H1 (cell line): Measurements from ENCODE around the gene MEGF11. TPM values are rescaled to one million over a fixed set of nuclear protein-coding genes. Genes with fewer than 3 reads are reported as not detected.

Experiments used
- CTCF ChIA-PET: fragments of 300-600 bp; sonication (Branson Sonifier 250); formaldehyde crosslinking; loops from one replicate; lab custom pipeline; 2021; ENCODE audit not compliant: partially characterized antibody; lab: Charles Lee
- POLR2A ChIA-PET: fragments of 300-600 bp; sonication (Branson Sonifier 250); formaldehyde crosslinking; loops from one replicate; lab custom pipeline; 2021; ENCODE audit warnings: inconsistent platforms; ENCODE audit not compliant: partially characterized antibody; lab: Charles Lee
- DNase-seq, 2 experiments: peaks; one replicate each; pipeline versions ENCODE4 v3.0.0 to v3.0.0-alpha.2; 2010 to 2022; ENCODE audit warnings: low spot score in 2 of 2, low read depth in 1 of 2, mixed read lengths in 1 of 2
- FAIRE-seq: peaks from 2 replicates; lab custom pipeline; 2011; peaks lifted over from hg19 to GRCh38; lab: Jason Lieb, UNC
- H2AFZ ChIP-seq: 2 replicates; pipeline ENCODE4 v1.8.1; 2012; ENCODE audit warnings: low read length, inconsistent platforms
- H2AK5ac ChIP-seq: 2 replicates; pipeline ENCODE4 v1.6.1; 2013; ENCODE audit warnings: low read depth, low read length
- H2BK120ac ChIP-seq: replicated peaks from 2 replicates; pipeline ENCODE3; 2013; ENCODE audit warnings: low read depth, low read length, inconsistent platforms
- H2BK12ac ChIP-seq: 2 replicates; pipeline ENCODE4 v1.6.1; 2013; ENCODE audit warnings: low read depth, low read length
- H2BK15ac ChIP-seq: 2 replicates; pipeline ENCODE4 v1.6.1; 2013; ENCODE audit warnings: low read length
- H2BK20ac ChIP-seq: 2 replicates; pipeline ENCODE4 v1.6.1; 2013; ENCODE audit warnings: low read length
- H2BK5ac ChIP-seq: 2 replicates; pipeline ENCODE4 v1.6.1; 2013; ENCODE audit warnings: low read depth, low read length
- H3K14ac ChIP-seq: 2 replicates; pipeline ENCODE4 v1.6.1; 2013; ENCODE audit warnings: inconsistent platforms; ENCODE audit not compliant: insufficient read length
- H3K18ac ChIP-seq: 2 replicates; pipeline ENCODE4 v1.6.1; 2013; ENCODE audit warnings: low read length; ENCODE audit errors: extremely low read depth
- H3K23ac ChIP-seq: 2 replicates; pipeline ENCODE4 v1.6.1; 2013; ENCODE audit warnings: inconsistent platforms; ENCODE audit not compliant: insufficient read length
- H3K23me2 ChIP-seq: 2 replicates; pipeline ENCODE4 v1.6.1; 2013; ENCODE audit warnings: low read depth, low read length
- H3K27ac ChIP-seq: 2 replicates; pipeline ENCODE4 v1.6.1; 2011; ENCODE audit warnings: low read depth, low read length, inconsistent platforms
- H3K27me3 ChIP-seq, 4 experiments: replicated peaks in 1 of 4; 1 replicate in 1 of 4; 2 replicates in 3 of 4; pipeline versions ENCODE4 v1.6.1 to v1.8.1; 2011 to 2013; ENCODE audit warnings: low read length in 3 of 4, mild to moderate bottlenecking in 3 of 4, inconsistent platforms in 2 of 4, mixed read lengths in 2 of 4, moderate library complexity in 1 of 4; ENCODE audit not compliant: control insufficient read depth in 3 of 4, insufficient read depth in 3 of 4; ENCODE audit errors: extremely low read depth in 1 of 4
- H3K36me3 ChIP-seq, 4 experiments: 2 replicates each; pipeline versions ENCODE4 v1.6.1 to v1.8.1; 2011 to 2013; ENCODE audit warnings: mild to moderate bottlenecking in 4 of 4, low read length in 3 of 4, moderate library complexity in 2 of 4, control low read depth in 1 of 4, inconsistent platforms in 1 of 4; ENCODE audit not compliant: insufficient read depth in 4 of 4, control insufficient read depth in 2 of 4
- H3K4ac ChIP-seq: replicated peaks from 2 replicates; pipeline ENCODE3; 2013; ENCODE audit warnings: low read length, low read depth, mixed read lengths, inconsistent platforms; ENCODE audit not compliant: insufficient read length
- H3K4me1 ChIP-seq, 4 experiments: replicated peaks in 1 of 4; 1 replicate in 1 of 4; 2 replicates in 3 of 4; pipeline versions ENCODE4 v1.6.1 to v1.8.1; 2011 to 2013; ENCODE audit warnings: low read length in 3 of 4, inconsistent platforms in 2 of 4, mixed read lengths in 1 of 4; ENCODE audit not compliant: insufficient read depth in 4 of 4, control insufficient read depth in 3 of 4
- H3K4me2 ChIP-seq, 2 experiments: 2 replicates each; pipeline versions ENCODE4 v1.6.1 to v1.8.1; 2011 to 2013; ENCODE audit warnings: low read depth in 2 of 2, low read length in 2 of 2, control low read depth in 1 of 2, inconsistent platforms in 1 of 2, mild to moderate bottlenecking in 1 of 2; ENCODE audit not compliant: insufficient read depth in 1 of 2
- H3K4me3 ChIP-seq, 4 experiments: fragments of 200-600, 300-600 bp in 1 of 4; sonication (generic), shearing (Covaris generic), sonication (Bioruptor Twin) in 1 of 4; 2 replicates each; pipeline versions ENCODE4 v1.5.1 to v1.8.1; 2011 to 2016; ENCODE audit warnings: low read length in 4 of 4, low read depth in 3 of 4, control low read depth in 2 of 4, inconsistent platforms in 2 of 4, mild to moderate bottlenecking in 2 of 4, mixed read lengths in 1 of 4, moderate library complexity in 1 of 4; ENCODE audit not compliant: insufficient read depth in 2 of 4; ENCODE audit errors: extremely low read depth in 1 of 4
- H3K56ac ChIP-seq: replicated peaks from 2 replicates; pipeline ENCODE3; 2013; ENCODE audit warnings: low read depth, mild to moderate bottlenecking, mixed read lengths, low read length, inconsistent platforms; ENCODE audit not compliant: insufficient read length
- H3K79me1 ChIP-seq: 2 replicates; pipeline ENCODE4 v1.6.1; 2013; ENCODE audit warnings: low read depth, low read length, control low read depth
- H3K79me2 ChIP-seq, 2 experiments: 2 replicates each; pipeline versions ENCODE4 v1.6.1 to v1.8.1; 2012 to 2013; ENCODE audit warnings: low read length in 2 of 2, mild to moderate bottlenecking in 2 of 2, inconsistent platforms in 1 of 2; ENCODE audit not compliant: insufficient read depth in 2 of 2, control insufficient read depth in 1 of 2
- H3K9ac ChIP-seq, 4 experiments: replicated peaks in 1 of 4; 1 replicate in 1 of 4; 2 replicates in 3 of 4; pipeline versions ENCODE4 v1.6.1 to v1.8.1; 2011 to 2013; ENCODE audit warnings: low read depth in 3 of 4, low read length in 3 of 4, control low read depth in 2 of 4, mild to moderate bottlenecking in 2 of 4, moderate library complexity in 2 of 4, inconsistent platforms in 1 of 4; ENCODE audit errors: extremely low read depth in 1 of 4
- H3K9me3 ChIP-seq, 2 experiments: 2 replicates each; pipeline versions ENCODE4 v1.6.1 to v1.8.1; 2012 to 2013; ENCODE audit warnings: mild to moderate bottlenecking in 2 of 2, moderate library complexity in 2 of 2, control low read depth in 1 of 2, inconsistent platforms in 1 of 2, low read depth in 1 of 2, low read length in 1 of 2, mixed read lengths in 1 of 2; ENCODE audit not compliant: insufficient read depth in 2 of 2
- H4K20me1 ChIP-seq, 2 experiments: replicated peaks in 1 of 2; 2 replicates each; pipeline versions ENCODE3 to v1.8.1; 2011 to 2013; ENCODE audit warnings: inconsistent platforms in 2 of 2, low read length in 2 of 2, mild to moderate bottlenecking in 1 of 2; ENCODE audit not compliant: insufficient read depth in 2 of 2, control insufficient read depth in 1 of 2
- H4K5ac ChIP-seq: 2 replicates; pipeline ENCODE4 v1.6.1; 2013; ENCODE audit warnings: low read length, low read depth, mixed read lengths, inconsistent platforms; ENCODE audit not compliant: insufficient read length
- H4K8ac ChIP-seq: 2 replicates; pipeline ENCODE4 v1.8.0; 2013; ENCODE audit warnings: mild to moderate bottlenecking, moderate library complexity, low read length, inconsistent platforms; ENCODE audit not compliant: insufficient read depth; ENCODE audit errors: extremely low read depth
- H4K91ac ChIP-seq: replicated peaks from 2 replicates; pipeline ENCODE3; 2013; ENCODE audit warnings: low read length, mixed read lengths, inconsistent platforms; ENCODE audit not compliant: insufficient read length
- EZH2 ChIP-seq: fragments of 200-600 bp; sonication (generic); IDR thresholded peaks from 2 replicates; pipeline ENCODE4 v1.7.1; 2012; ENCODE audit warnings: low read depth, mild to moderate bottlenecking, moderate library complexity, low read length, inconsistent platforms; ENCODE audit not compliant: severe bottlenecking
- FOSL1 ChIP-seq: IDR thresholded peaks from 2 replicates; pipeline ENCODE4 v1.6.1; 2011; ENCODE audit warnings: mild to moderate bottlenecking, low read depth, low read length, moderate library complexity; ENCODE audit not compliant: insufficient read depth
- GABPA ChIP-seq: IDR thresholded peaks from 2 replicates; pipeline ENCODE4 v1.6.1; 2011; ENCODE audit warnings: mild to moderate bottlenecking, low read length, moderate library complexity, borderline replicate concordance; ENCODE audit not compliant: insufficient read depth
- HDAC2 ChIP-seq, 2 experiments: fragments of 300-600 bp in 1 of 2; sonication (generic) in 1 of 2; IDR thresholded peaks; 2 replicates each; pipeline ENCODE4 v1.6.1; 2011 to 2012; ENCODE audit warnings: low read depth in 2 of 2, low read length in 2 of 2, mild to moderate bottlenecking in 2 of 2, moderate library complexity in 2 of 2, borderline replicate concordance in 1 of 2, inconsistent platforms in 1 of 2
- KDM1A ChIP-seq: fragments of 200-600, 300-600 bp; sonication (generic); IDR thresholded peaks from 2 replicates; pipeline ENCODE4 v1.7.1; 2016; ENCODE audit warnings: mild to moderate bottlenecking, low read length, borderline replicate concordance
- POLR2AphosphoS5 ChIP-seq: IDR thresholded peaks from 2 replicates; pipeline ENCODE4 v1.6.1; 2011; ENCODE audit warnings: low read depth, low read length
- RAD21 ChIP-seq, 2 experiments: IDR thresholded peaks in 1 of 2; conservative IDR thresholded peaks in 1 of 2; 2 replicates each; pipeline ENCODE4 v1.6.1; 2011; ENCODE audit warnings: low read depth in 2 of 2, low read length in 2 of 2, improper control_type of control experiment in 1 of 2, inconsistent platforms in 1 of 2, mild to moderate bottlenecking in 1 of 2, moderate library complexity in 1 of 2
- RBBP5 ChIP-seq: IDR thresholded peaks from 2 replicates; pipeline ENCODE4 v1.7.1; 2012; ENCODE audit warnings: low read depth, mild to moderate bottlenecking, inconsistent platforms, low read length, moderate library complexity, borderline replicate concordance
- SP2 ChIP-seq: IDR thresholded peaks from 2 replicates; pipeline ENCODE4 v1.6.1; 2012; ENCODE audit warnings: mild to moderate bottlenecking, low read length, inconsistent platforms
- SP4 ChIP-seq: IDR thresholded peaks from 2 replicates; pipeline ENCODE4 v1.6.1; 2012; ENCODE audit warnings: low read length, inconsistent platforms
- SRF ChIP-seq: IDR thresholded peaks from 2 replicates; pipeline ENCODE4 v1.6.1; 2011; ENCODE audit warnings: mild to moderate bottlenecking, low read depth, low read length, moderate library complexity
- TCF12 ChIP-seq: IDR thresholded peaks from 2 replicates; pipeline ENCODE4 v1.6.1; 2011; ENCODE audit warnings: low read depth, mild to moderate bottlenecking, low read length
- WGBS, 2 experiments: shearing (Covaris generic) in 1 of 2; methylation state at CpG; one replicate each; pipeline versions ENCODE4 v1.1.6 to v1.1.7; 2013 to 2015; ENCODE audit warnings: low lambda C conversion rate in 2 of 2, mixed read lengths in 2 of 2, inconsistent platforms in 1 of 2, low coverage in 1 of 2, missing lambda C conversion rate in 1 of 2; ENCODE audit not compliant: insufficient replicate concordance in 2 of 2, insufficient coverage in 1 of 2, insufficient read length in 1 of 2; ENCODE audit errors: extremely low coverage in 1 of 2, missing lambda C conversion rate in 1 of 2; 5-methylcytosine and 5-hydroxymethylcytosine counted together
- polyA plus RNA-seq, 7 experiments: library from polyadenylated mRNA; depleted of rRNA in 3 of 7; stranded (reverse) in 5 of 7; unstranded in 2 of 7; fragments of >200 nt in 5 of 7; fragments of 200-250 nt in 2 of 7; gene quantifications; 1 replicate in 5 of 7; 2 replicates in 1 of 7; 4 replicates in 1 of 7; pipeline versions ENCODE4 v1.2.1 to v1.2.3, GENCODE V29; 2011 to 2013; ENCODE audit warnings: missing spikeins in 2 of 7, mixed read lengths in 2 of 7
- total RNA-seq: library from RNA; stranded (reverse); fragmentation: NEBNext Ultra II Directional; extraction: Animal tissue kit (Norgen Biotek cat#: 25700); gene quantifications from 2 replicates; pipeline ENCODE4 v1.2.1, GENCODE V29; 2021

MEGF11 gene
- total and polyA plus RNA-seq, 2 of the 8 experiments (the other 6 are each of a cell fraction or from before 2014, with no cell fraction given), result 4.4 to 4.8 TPM

DNA sequence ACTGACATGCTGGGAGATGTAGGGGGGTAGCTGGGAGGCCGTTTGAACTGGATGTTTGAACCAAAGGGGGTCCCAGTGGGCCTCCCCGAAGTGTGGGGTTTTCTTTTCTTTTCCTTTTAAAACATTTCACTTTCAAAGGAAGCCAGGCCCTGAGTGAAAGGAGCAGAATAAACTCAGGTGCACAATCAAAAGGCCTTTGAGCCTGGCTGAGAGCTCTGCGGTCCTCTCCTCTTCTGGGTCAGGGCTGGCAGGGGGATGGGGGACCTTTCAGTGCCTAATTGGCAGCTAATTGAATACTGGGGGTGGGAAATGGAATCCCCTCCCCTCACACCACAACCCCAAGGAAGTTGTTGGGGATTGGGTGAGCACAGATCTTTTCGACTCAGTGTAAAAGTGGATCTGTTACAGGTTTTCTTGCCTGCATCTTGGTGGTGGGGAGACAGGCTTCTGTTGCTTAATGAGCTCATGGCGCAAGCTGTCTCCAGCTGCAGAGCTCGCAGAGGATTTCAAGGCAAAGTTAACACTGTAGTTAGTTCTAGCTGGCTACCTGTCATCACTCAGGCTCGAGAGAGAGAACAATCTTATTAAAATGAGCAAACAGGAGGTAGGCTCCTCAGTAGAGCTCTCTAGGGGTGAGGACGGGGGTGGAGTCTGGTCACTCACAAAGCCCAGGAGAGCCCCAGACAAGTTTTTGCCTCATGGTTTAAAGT lies 251.7 kb downstream of the MEGF11 start:
- Histone ChIP-seq H3K9me3 (no peaks in the 10 kb centered on the region), H3K14ac (no peak overlapping the region), H3K4me3 (no peak overlapping the region), H2BK120ac (no peak overlapping the region), H3K36me3 (no peaks in the 10 kb centered on the region), H3K4ac (no peak overlapping the region), H4K5ac (no peak overlapping the region), H3K4me2 (no peak overlapping the region; a peak in 1 of 4 replicates), H3K23ac (no peak overlapping the region), H3K9ac (no peak overlapping the region), H2BK20ac (no peak overlapping the region), H2BK5ac (no peak overlapping the region), H3K79me2 (no peaks in the 10 kb centered on the region), H3K27ac (no peak overlapping the region), H3K79me1 (no peaks in the 10 kb centered on the region), H2BK12ac (no peak overlapping the region), H4K20me1 (peaks cover 0 to 2% of the 10 kb centered on the region in 2 experiments), H3K27me3 (peaks cover 0 to 4% (median 0%) of the 10 kb centered on the region in 4 experiments; a peak in 1 of 7 replicates), H2BK15ac (no peak overlapping the region), H3K18ac (no peak overlapping the region), H4K91ac (no peak overlapping the region), H3K56ac (no peak overlapping the region), H3K4me1 (peaks cover 0 to 12% (median 2%) of the 10 kb centered on the region in 4 experiments; a peak in 3 of 7 replicates), H3K23me2 (no peaks in the 10 kb centered on the region), H4K8ac (no peak overlapping the region), H2AFZ (no peak overlapping the region), H2AK5ac (no peak overlapping the region)
- 61% methylated on average over 7 of the region's 8 CpGs; no CpG with 5 or more reads in 1 of the 2 experiments for WGBS, 2 experiments
- DNase-seq, result no peak
- ChIA-PET POLR2A (interaction anchor here (0.7 kb wide), 1 partner anchor 133 kb away, joined by 3 read pairs; no protein-coding TSS in a partner anchor), CTCF (interaction anchor here (0.6 to 1.9 kb wide), 7 partner anchors 17 to 85 kb away, joined by 3 to 5 read pairs (median 4); no protein-coding TSS in a partner anchor)
- FAIRE-seq, result no peak
- TF ChIP-seq KDM1A, result no peak
- TF ChIP-seq FOSL1, result no peak
- no peak for TF ChIP-seq EZH2
- TF ChIP-seq GABPA, result no peak
- TF ChIP-seq TCF12, result no peak
- no peak for TF ChIP-seq HDAC2 (IDR thresholded peaks at IDR 0.05; ENCODE audit: borderline replicate concordance in 1 of 2, low read depth in 2 of 2, low read length in 2 of 2)
- TF ChIP-seq SRF, result no peak
- no peak for TF ChIP-seq RBBP5
- no peak for TF ChIP-seq POLR2AphosphoS5
- TF ChIP-seq SP4, result no peak
- no peak for TF ChIP-seq SP2
- no peak for TF ChIP-seq RAD21 (IDR thresholded peaks at IDR 0.05 in 1 of 2, conservative IDR thresholded peaks at IDR 0.05 in 1 of 2; ENCODE audit: low read depth in 2 of 2, low read length in 2 of 2)
